Mesenchymal stem cell (in vitro differentiated cells and primary cell): Measurements from ENCODE around the gene C11orf98.
A peak's percentile ranks its signal among the peaks of the same experiment; 100 is the strongest.

Experiments
- DNase-seq: peaks from one replicate; pipeline ENCODE4 v3.0.0-alpha.2; 2013
- H2AFZ ChIP-seq: one replicate; pipeline ENCODE4 v1.6.1; 2013; ENCODE audit warnings: low read depth, mild to moderate bottlenecking, control low read depth, inconsistent platforms, low read length, moderate library complexity
- H2AK5ac ChIP-seq: 2 replicates; pipeline ENCODE4 v1.6.1; 2013; ENCODE audit warnings: low read length, moderate library complexity, mild to moderate bottlenecking, inconsistent platforms; ENCODE audit not compliant: severe bottlenecking
- H2BK120ac ChIP-seq: one replicate; pipeline ENCODE4 v1.6.1; 2013; ENCODE audit warnings: low read depth, mild to moderate bottlenecking, inconsistent platforms, low read length, moderate library complexity
- H2BK12ac ChIP-seq, 2 experiments: one replicate each; pipeline ENCODE4 v1.6.1; 2013; ENCODE audit warnings: inconsistent platforms in 2 of 2, low read length in 2 of 2, mild to moderate bottlenecking in 2 of 2, moderate library complexity in 2 of 2, control low read depth in 1 of 2
- H2BK15ac ChIP-seq: one replicate; pipeline ENCODE4 v1.6.1; 2013; ENCODE audit warnings: mild to moderate bottlenecking, low read depth, inconsistent platforms; ENCODE audit not compliant: poor library complexity, severe bottlenecking
- H2BK5ac ChIP-seq: 2 replicates; pipeline ENCODE4 v1.6.1; 2013; ENCODE audit warnings: low read depth, mild to moderate bottlenecking, low read length, control low read depth, inconsistent platforms; ENCODE audit not compliant: poor library complexity, severe bottlenecking
- H3K14ac ChIP-seq, 2 experiments: one replicate each; pipeline ENCODE4 v1.6.1; 2013; ENCODE audit warnings: inconsistent platforms in 2 of 2, low read length in 2 of 2, control low read depth in 1 of 2, mild to moderate bottlenecking in 1 of 2, moderate library complexity in 1 of 2
- H3K18ac ChIP-seq, 2 experiments: one replicate each; pipeline ENCODE4 v1.6.1; 2013; ENCODE audit warnings: inconsistent platforms in 2 of 2, low read length in 2 of 2, control low read depth in 1 of 2, low read depth in 1 of 2, mild to moderate bottlenecking in 1 of 2
- H3K23ac ChIP-seq, 2 experiments: one replicate each; pipeline ENCODE4 v1.6.1; 2013; ENCODE audit warnings: inconsistent platforms in 2 of 2, low read length in 2 of 2, mild to moderate bottlenecking in 2 of 2, moderate library complexity in 2 of 2, control low read depth in 1 of 2
- H3K27ac ChIP-seq: 2 replicates; pipeline ENCODE4 v1.5.1; 2013; ENCODE audit warnings: mild to moderate bottlenecking, moderate library complexity, low read length, control low read depth, inconsistent platforms; ENCODE audit not compliant: poor library complexity, severe bottlenecking
- H3K27me3 ChIP-seq, 2 experiments: 2 replicates each; pipeline versions ENCODE4 v1.6.1 to v1.7.0; 2013; ENCODE audit warnings: low read length in 2 of 2, mild to moderate bottlenecking in 2 of 2, moderate library complexity in 2 of 2, control low read depth in 1 of 2, inconsistent platforms in 1 of 2; ENCODE audit not compliant: control insufficient read depth in 1 of 2, insufficient read depth in 1 of 2
- H3K36me3 ChIP-seq, 2 experiments: 2 replicates each; pipeline versions ENCODE4 v1.6.1 to v1.7.0; 2013; ENCODE audit warnings: low read length in 2 of 2, control low read depth in 1 of 2, inconsistent platforms in 1 of 2, low read depth in 1 of 2, mild to moderate bottlenecking in 1 of 2; ENCODE audit not compliant: insufficient read depth in 2 of 2, control insufficient read depth in 1 of 2
- H3K4ac ChIP-seq, 2 experiments: one replicate each; pipeline ENCODE4 v1.6.1; 2013; ENCODE audit warnings: inconsistent platforms in 2 of 2, low read length in 2 of 2, mild to moderate bottlenecking in 2 of 2, moderate library complexity in 2 of 2, control low read depth in 1 of 2, low read depth in 1 of 2
- H3K4me1 ChIP-seq: 2 replicates; pipeline ENCODE4 v1.6.1; 2013; ENCODE audit warnings: low read depth, low read length, control low read depth; ENCODE audit not compliant: control insufficient read depth, insufficient read depth
- H3K4me2 ChIP-seq: 2 replicates; pipeline ENCODE4 v1.6.1; 2013; ENCODE audit warnings: low read length, mild to moderate bottlenecking, inconsistent platforms; ENCODE audit not compliant: poor library complexity, severe bottlenecking
- H3K4me3 ChIP-seq, 2 experiments: 2 replicates each; pipeline versions ENCODE4 v1.5.1 to v1.7.0; 2013; ENCODE audit warnings: low read length in 2 of 2, mild to moderate bottlenecking in 2 of 2, control low read depth in 1 of 2, low read depth in 1 of 2; ENCODE audit not compliant: insufficient read depth in 1 of 2
- H3K79me1 ChIP-seq: replicated peaks from 2 replicates; pipeline ENCODE4 v1.6.1; 2013; ENCODE audit warnings: mild to moderate bottlenecking, control low read depth, low read length, inconsistent platforms; ENCODE audit not compliant: poor library complexity, severe bottlenecking
- H3K9ac ChIP-seq: 2 replicates; pipeline ENCODE4 v1.7.0; 2013; ENCODE audit warnings: mild to moderate bottlenecking, low read length, moderate library complexity
- H3K9me3 ChIP-seq: 2 replicates; pipeline ENCODE4 v1.7.0; 2013; ENCODE audit warnings: mild to moderate bottlenecking, low read length; ENCODE audit not compliant: control insufficient read depth
- H4K8ac ChIP-seq: one replicate; pipeline ENCODE4 v1.6.1; 2013; ENCODE audit warnings: inconsistent platforms, mild to moderate bottlenecking, low read length, moderate library complexity
- H4K91ac ChIP-seq: one replicate; pipeline ENCODE4 v1.6.1; 2013; ENCODE audit warnings: mild to moderate bottlenecking, low read length, inconsistent platforms
- WGBS: methylation state at CpG from one replicate; pipeline ENCODE4 v1.1.7; 2013; ENCODE audit warnings: mixed read lengths; 5-methylcytosine and 5-hydroxymethylcytosine counted together

C11orf98 gene

DNA sequence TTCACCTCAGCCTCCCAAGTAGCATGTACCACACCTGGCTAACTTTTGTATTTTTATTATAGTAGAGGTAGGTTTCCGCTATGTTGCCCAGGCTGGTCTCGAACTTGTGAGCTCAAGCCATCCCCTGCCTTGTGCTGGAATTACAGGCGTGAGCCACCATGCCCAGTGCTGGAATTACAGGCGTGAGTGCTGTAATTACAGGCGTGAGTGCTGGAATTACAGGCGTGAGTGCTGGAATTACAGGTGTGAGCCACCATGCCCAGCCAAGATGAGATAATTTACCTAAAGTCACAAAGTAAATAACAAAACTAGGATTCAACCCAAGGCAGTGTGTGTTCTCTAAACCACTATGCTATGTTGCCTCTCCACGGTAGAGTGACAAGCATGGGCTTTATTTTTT, 17.5 kb upstream of the C11orf98 start:
- no peak overlapping the region for H3K27ac ChIP-seq
- H4K91ac ChIP-seq = no peak overlapping the region
- H3K9ac ChIP-seq = no peak overlapping the region
- no peak overlapping the region for H3K23ac ChIP-seq
- no peak overlapping the region for H3K4me3 ChIP-seq
- peak overlapping the region; percentile 81 for H2AK5ac ChIP-seq
- H3K4ac ChIP-seq = no peak overlapping the region
- no peak overlapping the region for H2AFZ ChIP-seq
- no peak for DNase-seq
- peaks cover 6 to 15% of the 10 kb centered on the region in 2 experiments for H3K36me3 ChIP-seq
- no peak overlapping the region for H3K18ac ChIP-seq
- no peaks in the 10 kb centered on the region for H3K27me3 ChIP-seq
- H3K4me1 ChIP-seq = peaks cover 5% of the 10 kb centered on the region
- no peak overlapping the region for H3K4me2 ChIP-seq
- WGBS = 97% methylated on average over 7 of the region's 7 CpGs
- H2BK5ac ChIP-seq = no peak overlapping the region
- peaks cover 3% of the 10 kb centered on the region for H3K79me1 ChIP-seq
- H2BK120ac ChIP-seq = no peak overlapping the region
- no peak overlapping the region for H2BK15ac ChIP-seq
- H3K9me3 ChIP-seq = no peaks in the 10 kb centered on the region
- no peak overlapping the region for H3K14ac ChIP-seq
- no peak overlapping the region for H2BK12ac ChIP-seq
- H4K8ac ChIP-seq = no peak overlapping the region

DNA sequence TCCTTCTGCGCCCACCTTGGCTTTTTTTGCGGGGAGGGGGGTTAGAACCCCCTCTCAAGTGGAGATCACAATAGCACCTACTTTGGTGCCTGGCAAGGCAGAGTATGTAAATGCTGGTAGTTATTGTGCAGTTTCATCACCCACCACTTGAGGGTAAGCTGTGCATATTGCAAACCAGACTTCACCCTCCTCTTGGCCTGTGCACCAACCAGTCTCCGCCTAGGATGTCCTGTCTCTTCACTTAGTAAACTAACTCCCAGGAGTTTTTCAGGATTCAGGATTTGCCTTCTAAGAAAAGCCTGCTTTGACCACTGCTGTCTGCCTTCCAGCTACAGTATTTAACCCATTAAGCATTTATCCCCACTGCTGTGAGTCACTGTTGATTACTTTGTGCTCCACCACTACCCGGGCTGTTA, 15.8 kb upstream of the C11orf98 start:
- peak overlapping the region; percentile 71 for H4K8ac ChIP-seq
- H3K14ac ChIP-seq = no peak overlapping the region
- H3K18ac ChIP-seq = no peak overlapping the region
- 65% methylated on average over 3 of the region's 4 CpGs for WGBS
- no peaks in the 10 kb centered on the region for H3K9me3 ChIP-seq
- H4K91ac ChIP-seq = peak overlapping the region; percentile 49
- no peak overlapping the region for H2BK15ac ChIP-seq
- H2BK5ac ChIP-seq = no peak overlapping the region
- H3K36me3 ChIP-seq = peaks cover 13 to 22% of the 10 kb centered on the region in 2 experiments
- no peak overlapping the region for H3K23ac ChIP-seq
- H2AK5ac ChIP-seq = no peak overlapping the region
- H3K79me1 ChIP-seq = peaks cover 9% of the 10 kb centered on the region
- no peak overlapping the region for H2BK12ac ChIP-seq
- H3K4ac ChIP-seq = peak overlapping the region in 1 of 2 experiments; percentile 73
- H3K9ac ChIP-seq = peak overlapping the region; percentile 44
- no peak overlapping the region for H2BK120ac ChIP-seq
- peaks cover 9% of the 10 kb centered on the region for H3K4me1 ChIP-seq
- peak; percentile 90 for DNase-seq
- no peak overlapping the region for H2AFZ ChIP-seq
- peak overlapping the region; percentile 39 for H3K27ac ChIP-seq
- no peak overlapping the region for H3K4me2 ChIP-seq
- H3K4me3 ChIP-seq = peak overlapping the region in 1 of 2 experiments; percentile 28
- H3K27me3 ChIP-seq = no peaks in the 10 kb centered on the region

DNA sequence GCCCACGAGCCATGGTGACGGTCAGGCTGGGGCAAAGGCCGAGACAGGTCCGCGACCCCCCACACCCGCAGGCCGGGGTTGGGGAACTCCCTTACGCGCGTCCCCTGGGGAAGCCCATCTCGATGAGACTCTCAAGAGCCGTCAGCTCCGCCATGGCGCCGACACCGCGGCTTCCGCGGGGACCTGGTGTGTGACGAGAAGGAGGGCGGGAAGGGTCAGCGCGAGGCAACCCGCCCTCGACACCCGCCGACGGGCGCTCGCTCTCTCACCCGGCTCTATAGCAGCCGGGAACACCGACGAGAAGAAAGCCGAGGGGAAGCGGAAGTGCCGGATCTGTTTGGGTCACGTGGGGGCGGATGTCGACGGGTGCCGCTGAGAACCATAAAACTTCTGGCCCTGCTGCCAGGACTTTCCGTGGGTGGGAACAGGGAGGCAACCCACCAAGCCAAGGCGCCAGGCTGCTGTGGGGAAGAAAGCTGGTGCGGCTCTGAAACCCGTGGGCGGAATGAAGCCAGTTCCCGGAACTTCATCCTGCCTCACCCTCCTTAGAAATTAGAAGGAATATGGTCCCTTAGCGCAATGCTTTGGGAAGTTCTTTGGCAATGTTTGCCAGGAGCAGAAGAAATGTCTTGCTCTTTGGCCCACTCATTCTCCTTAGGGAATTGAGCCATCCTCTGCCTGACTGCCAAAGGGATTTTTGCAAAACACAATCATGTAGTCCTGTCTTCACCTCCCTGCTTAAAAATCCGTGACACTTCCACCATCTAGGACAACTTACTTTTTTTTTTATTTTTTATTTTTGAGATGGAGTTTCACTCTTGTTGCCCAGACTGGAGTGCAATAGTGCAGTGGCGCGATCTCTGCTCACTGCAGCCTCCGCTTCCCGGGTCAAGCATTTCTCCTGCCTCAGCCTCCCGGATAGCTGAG, 14.0 kb upstream of the C11orf98 start, which contains the start of gene UBXN1:
UBXN1 (minus strand) TSS at position 304 of the 927 bp plus-strand sequence; CDS start at position 154, 150 bp downstream.
- Histone ChIP-seq H3K4me2 (peak within 1 kb of the TSS; percentile 72), H3K9me3 (no peaks in the 10 kb centered on the region), H4K91ac (peak within 1 kb of the TSS; percentile 79), H2AFZ (peak within 1 kb of the TSS; percentile 80), H3K9ac (peak within 1 kb of the TSS; percentile 98), H3K36me3 (peaks cover 13 to 33% of the 10 kb centered on the region in 2 experiments), H2BK15ac (peak within 1 kb of the TSS; percentile 55), H3K14ac (peak within 1 kb of the TSS in 1 of 2 experiments; percentile 83), H3K4me1 (peaks cover 9% of the 10 kb centered on the region), H3K27me3 (no peaks in the 10 kb centered on the region), H3K79me1 (peaks cover 9% of the 10 kb centered on the region), H3K23ac (no peak within 1 kb of the TSS), H3K27ac (peak within 1 kb of the TSS; percentile 50), H3K18ac (peak within 1 kb of the TSS; percentile 61 to 79), H3K4me3 (peak within 1 kb of the TSS; percentile 98), H4K8ac (peak within 1 kb of the TSS; percentile 91), H2BK12ac (peak within 1 kb of the TSS in 1 of 2 experiments; percentile 43), H2BK5ac (no peak within 1 kb of the TSS), H2BK120ac (no peak within 1 kb of the TSS), H3K4ac (peak within 1 kb of the TSS; percentile 76 to 90), H2AK5ac (no peak within 1 kb of the TSS)
- 8% methylated on average over 49 of the region's 55 CpGs for WGBS
- peak; percentile 92 for DNase-seq

DNA sequence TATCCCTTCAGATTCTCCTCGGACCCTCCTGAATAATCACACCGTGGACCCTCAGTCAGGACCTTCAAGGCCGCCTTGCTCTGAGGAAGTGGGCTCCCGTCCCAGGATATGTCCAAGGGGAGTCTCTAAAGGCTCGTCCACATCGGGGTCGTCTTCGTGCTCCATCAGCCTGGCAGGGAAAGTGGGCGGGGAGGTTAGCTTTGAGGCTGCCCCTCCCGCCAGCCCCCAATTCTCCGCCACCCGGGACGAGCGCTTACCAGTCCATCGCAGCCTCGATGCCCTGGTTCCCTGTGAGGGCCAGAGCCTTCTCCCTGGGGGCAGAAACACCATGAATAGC, 13.4 kb upstream of the C11orf98 start:
- Histone ChIP-seq H3K4me2 (peak overlapping the region; percentile 69), H3K4me3 (peak overlapping the region; percentile 98), H3K14ac (peak overlapping the region in 1 of 2 experiments; percentile 83), H3K79me1 (peaks cover 9% of the 10 kb centered on the region), H4K8ac (peak overlapping the region; percentile 91), H3K27me3 (no peaks in the 10 kb centered on the region), H2BK120ac (no peak overlapping the region), H3K18ac (peak overlapping the region; percentile 61 to 72), H4K91ac (peak overlapping the region; percentile 79), H2AFZ (peak overlapping the region; percentile 80), H3K4me1 (peaks cover 9% of the 10 kb centered on the region), H3K27ac (no peak overlapping the region), H2BK12ac (peak overlapping the region in 1 of 2 experiments; percentile 43), H2BK15ac (peak overlapping the region; percentile 44), H2AK5ac (no peak overlapping the region), H2BK5ac (no peak overlapping the region), H3K9me3 (no peaks in the 10 kb centered on the region), H3K9ac (peak overlapping the region; percentile 98), H3K4ac (peak overlapping the region; percentile 76 to 90), H3K23ac (no peak overlapping the region), H3K36me3 (peaks cover 16 to 37% of the 10 kb centered on the region in 2 experiments)
- WGBS = 4% methylated on average over 10 of the region's 16 CpGs
- DNase-seq = no peak
